NCI-H446 (cell line): ENCODE measurements around the gene ZBTB12.

Source experiments
- DNase-seq, 2 experiments: peaks; one replicate each; lab custom pipeline; 2025; lab: John Stamatoyannopoulos, UW

Gene ZBTB12

DNA sequence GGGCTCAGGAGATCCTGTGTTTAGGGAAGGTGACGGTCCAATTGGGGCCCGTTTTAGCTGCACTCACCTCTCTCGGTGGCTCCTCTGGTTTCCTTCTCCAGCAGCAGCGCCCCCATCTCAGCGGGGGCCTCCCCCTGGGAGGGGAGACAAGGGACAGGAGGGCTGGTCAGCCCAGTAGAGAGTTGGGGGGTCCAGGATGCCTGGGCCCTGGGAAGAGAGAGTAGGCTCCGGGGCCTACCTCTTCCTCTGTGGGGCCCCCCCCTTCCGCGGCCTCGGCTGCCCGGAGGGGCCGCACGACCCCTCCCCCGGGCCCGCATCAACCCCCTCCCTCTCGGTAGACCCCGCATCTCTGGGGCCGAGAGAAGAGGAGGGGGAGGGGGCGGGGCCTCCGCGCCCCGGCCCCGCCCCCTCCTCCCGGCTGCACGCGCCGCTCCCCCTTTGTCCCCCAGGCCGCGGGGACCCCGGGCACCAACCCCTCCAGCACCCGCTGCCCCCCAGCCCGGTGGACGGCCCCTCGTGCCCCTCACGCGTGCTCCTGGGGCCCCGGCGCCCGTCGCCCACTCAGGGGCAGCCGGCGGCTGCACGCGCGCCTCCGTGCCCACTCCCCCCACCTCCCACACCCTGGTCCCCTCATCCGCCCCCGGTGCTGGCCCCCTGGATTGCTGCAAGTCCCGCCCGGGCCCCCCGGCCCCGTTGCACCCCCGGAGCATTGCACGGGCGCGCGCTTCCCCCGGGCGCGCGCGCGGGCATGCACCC, 4.9 kb downstream of the ZBTB12 start:
- no peak for DNase-seq

DNA sequence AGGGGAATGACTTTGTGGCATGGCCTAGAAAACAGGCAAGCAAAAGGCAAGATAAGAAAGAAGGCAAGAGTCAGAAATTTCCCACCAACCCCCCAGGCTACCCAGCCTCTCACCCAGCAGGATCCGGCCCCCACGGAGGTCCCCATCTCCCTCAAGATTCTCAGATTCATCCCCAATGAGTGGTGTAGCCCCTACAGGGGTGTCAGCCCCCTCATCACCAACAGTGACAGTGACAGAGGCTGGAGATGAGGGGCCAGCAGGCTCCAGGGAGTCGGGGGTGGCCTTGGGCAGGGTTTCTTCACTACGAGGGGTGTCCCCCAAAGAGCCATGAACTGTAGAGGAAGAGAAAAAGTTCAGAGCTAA, 5.4 kb downstream of the ZBTB12 start:
- no peak for DNase-seq

DNA sequence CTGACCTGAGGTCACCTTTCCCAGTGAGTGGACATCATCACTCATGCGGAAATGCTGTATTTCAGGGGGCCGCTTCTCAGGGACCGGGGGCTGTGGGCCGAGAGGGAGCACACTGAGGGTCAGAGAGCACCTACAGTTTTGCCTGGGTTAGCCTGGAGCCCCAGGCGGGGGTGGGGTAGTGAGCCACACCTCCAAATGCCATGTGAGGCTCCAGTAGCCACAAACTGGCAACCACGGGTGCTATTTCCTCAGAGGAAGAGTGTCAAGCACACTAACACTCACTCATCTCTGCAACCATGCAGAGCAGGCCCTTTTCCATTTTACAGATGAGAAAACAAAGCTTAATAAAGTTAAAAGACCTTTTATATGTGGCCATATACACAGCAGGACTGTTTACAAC, 9.1 kb downstream of the ZBTB12 start:
- DNase-seq = no peak

DNA sequence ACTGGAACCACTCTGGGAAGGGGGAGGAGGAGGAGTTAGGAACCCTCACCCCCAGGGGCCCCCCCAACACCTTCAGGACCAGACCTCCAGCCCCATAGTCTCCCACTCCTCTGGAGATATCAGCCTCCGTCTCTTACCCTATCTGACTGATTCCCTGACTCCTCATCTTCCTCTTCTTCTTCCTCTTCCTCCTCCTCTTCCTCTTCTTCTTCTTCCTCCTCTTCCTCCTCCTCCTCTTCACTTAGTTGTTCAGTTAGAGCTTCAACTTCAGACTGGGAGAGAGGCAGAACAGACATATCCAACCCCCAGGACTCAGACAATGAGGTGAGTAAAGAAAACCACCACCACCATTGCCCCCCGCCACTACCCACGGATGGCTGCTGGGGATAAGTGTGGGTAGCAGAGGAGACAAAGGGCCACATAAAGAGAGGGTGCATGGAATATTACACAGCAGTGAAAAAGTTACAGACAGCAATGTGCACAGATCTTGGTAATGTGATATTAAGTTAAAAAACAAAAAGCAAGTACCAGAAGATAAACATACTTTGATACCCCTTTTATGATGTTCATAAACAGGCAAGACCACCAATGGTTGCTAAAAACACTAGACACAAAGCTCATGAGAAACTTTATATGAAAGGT, 12.4 kb downstream of the ZBTB12 start:
- no peak for DNase-seq

DNA sequence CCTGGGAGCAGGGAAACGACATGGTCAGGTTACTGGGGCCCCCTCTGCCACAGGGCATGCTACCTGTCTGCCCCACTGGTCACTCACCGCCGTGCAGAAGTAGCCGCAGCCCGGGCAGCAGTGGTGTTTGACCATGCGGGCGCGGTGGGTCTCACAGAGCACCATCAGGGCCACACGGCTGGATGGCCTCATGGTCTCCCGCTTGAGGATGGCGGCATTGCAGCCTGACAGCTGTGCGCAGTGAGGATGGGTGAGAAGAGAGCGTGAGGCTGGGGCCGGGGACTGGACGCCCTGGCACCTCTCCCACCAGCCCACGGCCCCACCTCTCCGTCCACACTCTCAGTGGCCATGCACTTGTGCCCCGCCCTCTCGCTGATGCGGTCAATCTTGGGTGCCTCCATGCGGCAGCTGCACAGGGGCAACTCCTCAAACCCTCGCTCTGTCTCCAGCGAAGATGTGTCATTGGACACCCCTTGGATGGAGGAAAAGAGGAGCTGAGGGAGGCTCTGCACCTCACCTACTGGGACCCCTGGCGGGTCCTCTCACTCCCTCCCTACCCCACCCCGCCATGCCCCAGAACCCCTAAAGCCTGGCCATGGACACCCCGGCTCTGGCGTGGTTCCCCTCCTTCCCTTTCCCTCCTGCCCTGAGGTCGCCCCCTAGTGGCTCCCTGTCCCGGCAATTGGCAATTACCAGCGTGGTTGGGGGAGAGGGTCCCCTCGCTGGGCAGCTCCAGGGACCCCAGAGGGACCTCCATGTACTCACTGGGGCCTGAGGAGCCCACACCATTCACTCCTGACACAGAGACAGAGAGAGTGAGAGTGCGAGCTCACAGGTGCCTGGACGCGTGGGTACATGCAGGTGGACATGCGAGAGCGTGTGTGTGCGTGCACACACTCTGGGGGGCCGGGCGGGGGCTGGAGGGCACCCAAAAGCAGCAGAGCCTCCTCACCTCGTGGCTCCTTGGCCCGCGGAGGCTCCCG, 13.3 kb downstream of the ZBTB12 start:
- no peak for DNase-seq

DNA sequence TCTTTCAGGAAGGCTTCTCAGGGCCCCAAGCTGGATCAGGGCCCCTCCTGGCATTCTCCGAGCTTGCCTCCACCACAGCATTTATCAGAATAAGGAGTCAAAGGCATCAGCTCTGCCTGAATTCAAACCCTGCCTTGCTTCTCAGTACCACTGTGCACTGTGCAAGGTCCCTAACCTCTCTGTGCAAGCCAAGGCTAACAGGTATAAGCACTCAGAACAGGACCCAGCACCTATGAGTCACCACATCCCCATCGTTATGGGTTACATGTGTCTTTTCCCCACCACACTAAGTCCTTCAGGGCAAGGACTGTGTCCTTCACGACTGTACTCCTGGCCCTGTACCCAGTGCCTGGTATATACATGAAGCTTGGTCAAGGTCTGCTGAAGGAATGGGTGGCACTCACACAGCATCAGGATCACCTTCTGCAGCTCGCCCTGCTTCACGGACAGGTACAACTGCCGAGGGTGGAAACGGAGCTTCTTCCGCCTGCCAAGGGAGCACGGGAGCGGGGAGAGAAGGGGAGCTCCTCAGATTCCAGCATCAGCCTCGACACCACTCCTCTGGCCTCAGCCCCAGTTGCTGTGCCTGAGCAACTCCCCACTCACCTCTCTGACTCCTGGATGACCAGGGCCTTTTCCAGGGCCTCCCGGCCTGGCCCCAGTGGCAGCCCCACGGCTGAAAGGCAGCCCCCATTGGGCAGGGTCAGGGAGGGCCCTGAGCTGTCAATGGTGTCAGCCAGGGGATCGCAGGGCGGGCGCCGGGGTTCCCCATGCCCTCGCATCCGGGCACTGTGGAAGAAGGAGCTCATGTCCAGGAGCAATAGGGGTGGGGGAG, 14.5 kb downstream of the ZBTB12 start:
- no peak for DNase-seq

DNA sequence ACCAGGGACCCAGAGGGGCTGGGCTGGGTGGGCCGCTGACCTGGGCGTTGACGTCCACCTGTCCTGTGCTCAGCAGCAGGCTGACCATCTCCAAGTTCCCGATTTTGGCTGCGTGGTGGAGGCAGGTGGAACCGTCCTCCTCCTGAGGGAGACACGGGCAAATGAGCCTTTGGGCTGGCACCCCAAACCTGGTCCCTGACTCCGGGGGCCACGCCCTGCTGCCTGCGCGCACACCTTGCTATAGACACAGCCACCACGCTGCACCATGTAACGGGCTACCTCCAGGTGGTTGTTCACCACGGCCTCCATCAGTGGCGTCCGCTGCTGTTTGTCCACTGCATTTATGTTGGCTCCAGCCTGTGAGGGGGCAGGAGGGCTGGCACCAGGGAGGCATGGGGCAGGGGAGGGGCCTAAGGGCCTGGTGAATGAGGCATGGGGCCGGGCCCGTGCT, 15.3 kb downstream of the ZBTB12 start:
- no peak for DNase-seq

DNA sequence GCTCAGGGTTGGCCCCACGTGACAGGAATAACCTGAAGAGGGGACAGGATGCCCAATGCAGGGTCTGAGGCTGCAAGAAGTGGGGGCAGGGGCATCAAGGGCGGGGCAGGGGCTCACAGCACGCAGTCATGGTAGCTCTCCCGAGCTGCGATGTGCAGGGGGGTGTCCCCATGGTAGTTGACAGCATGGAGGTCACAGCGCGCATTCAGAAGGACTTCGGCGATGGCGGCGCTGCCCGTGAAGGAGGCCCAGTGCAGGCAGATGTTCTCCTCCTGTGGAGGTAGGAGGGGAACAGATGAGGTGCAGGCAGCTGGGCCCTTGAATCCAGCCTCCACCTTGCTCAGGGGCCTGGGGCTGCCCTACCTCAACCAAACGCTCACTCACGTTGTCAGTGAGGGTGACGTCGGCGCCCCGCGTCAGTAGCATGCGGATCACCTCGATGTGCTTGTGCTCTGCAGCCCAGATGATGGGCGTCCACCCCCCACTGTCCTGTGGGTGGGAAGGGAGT, 17.3 kb downstream of the ZBTB12 start:
- no peak for DNase-seq

DNA sequence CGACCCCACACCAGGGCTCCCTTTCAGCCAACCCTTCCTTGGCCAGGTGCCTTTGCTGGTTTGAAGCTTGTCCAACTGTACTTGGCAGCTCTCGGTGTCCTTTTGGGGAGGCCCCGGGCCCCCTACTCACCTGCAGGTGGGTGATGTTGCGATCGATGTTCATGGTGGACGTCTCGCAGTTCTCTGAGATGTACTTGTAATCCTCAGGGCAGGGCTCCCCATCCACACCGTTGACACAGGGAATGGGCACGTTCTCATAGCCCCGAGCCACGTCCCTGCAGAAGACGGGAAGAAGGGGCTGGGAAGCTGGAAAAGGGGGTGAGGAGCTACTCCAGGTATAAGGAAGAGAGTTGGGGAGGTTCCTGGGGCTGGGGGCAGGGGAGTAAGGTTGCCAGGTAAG, 18.2 kb downstream of the ZBTB12 start:
- no peak for DNase-seq

DNA sequence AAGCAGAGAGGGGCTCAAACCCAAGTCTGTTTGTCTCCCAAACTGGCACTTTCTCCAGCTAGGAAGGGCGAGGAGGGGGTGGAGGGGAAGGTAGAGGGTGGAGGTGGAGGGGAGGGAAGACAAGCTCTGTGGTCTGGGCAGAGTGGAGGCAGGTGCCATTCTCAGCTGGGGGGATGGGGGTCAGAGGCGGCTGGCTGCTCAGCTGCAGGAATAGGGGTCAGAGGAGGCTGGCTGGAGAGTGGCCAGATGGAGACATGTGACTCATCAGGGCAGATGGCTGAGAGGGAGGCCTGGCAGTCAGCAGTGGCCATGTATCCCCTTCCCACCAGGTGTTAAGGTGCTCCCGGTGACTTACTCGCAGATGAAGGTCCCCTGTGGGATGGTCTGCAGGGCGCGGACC, 19.5 kb downstream of the ZBTB12 start:
- peak in 1 of 2 experiments; percentile 32 for DNase-seq

DNA sequence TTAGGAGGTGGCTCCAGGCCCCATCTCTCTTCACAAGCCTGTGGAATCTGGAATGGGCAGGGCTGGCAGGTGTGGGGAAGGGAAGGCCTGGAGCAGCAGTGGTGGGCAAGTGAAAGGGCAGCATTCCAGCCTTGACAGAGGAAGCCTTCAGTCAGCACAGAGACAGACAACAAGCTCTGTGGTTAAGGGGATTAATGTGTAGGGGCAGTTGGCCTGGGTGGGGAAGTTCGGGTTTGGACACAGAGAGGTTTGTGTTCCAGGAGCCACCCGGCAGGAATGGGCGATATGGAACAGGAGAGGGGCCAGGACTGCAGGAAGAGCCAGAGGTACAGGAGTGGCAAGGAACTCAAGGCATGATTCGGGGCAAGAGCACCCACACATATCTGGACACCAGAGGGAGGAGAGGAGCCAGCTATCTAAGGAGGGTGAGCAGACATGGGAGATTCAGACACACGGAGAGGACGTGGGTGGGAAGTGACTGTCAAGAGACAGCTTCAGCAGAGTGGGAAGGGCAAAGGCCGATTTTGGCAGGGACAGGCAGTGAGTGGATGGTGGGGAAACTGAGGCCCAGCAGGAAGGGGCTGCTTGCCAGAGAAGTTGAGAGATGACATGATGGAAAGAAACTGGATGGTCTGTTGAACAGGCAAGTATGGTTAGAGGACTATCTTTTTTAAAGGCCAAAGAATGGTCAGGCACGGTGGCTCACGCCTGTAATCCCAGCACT, 20.6 kb downstream of the ZBTB12 start:
- no peak for DNase-seq

DNA sequence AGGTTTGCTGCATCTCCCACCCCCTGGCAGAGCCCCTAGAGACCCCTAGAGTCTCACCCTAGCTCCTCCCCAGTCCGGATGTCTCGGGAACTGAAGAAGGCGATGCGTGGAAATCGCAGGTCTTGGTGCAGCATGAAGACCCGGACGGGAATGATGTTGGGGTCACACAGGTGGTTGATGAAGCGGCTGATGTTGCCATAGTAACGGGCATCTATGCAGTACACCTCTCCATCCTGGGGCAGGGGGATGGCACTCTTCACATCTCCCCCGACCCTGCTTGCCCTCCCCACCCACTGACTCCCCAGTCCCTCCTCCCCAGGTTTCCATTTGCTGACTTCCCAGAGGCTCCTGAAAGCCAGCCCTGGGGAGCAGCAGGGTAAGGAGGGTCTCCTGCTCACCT, 21.3 kb downstream of the ZBTB12 start:
- no peak for DNase-seq

DNA sequence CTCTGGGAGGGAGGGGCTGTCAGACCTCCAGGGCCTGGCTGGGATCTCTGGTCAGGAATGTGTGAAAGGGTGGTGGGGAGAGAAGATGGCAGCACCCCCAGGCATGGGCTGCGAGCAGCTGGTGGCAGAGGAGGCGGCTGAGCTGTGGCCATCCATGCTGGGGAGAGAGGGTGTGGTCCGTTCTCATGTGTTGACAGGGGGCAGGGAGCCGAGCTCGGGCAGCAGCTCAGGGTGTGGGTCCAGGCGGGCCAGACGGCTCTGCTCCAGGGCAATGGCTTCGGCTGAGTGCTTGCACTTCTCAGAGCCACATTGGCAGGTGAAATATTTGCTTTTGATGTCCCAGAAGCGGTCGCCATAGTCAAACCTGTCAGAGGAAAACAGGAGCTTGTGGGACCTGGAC, 22.0 kb downstream of the ZBTB12 start:
- DNase-seq = no peak

DNA sequence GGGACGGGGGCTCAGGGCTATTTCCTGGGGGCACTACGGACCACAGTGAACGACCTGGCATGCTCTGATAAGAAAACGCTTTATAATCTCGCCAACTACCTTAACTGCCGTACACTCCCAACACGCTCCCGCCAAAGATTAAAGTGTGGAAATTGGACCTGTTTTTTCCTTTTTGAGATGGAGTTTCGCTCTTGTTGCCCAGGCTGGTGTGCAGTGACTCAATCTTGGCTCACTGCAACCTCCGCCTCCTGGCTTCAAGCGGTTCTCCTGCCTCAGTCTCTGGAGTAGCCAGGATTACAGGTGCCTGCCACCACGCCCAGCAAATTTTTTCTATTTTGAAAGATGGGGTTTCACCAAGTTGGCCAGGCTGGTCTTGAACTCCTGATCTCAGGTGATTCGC, 22.7 kb downstream of the ZBTB12 start:
- no peak for DNase-seq

DNA sequence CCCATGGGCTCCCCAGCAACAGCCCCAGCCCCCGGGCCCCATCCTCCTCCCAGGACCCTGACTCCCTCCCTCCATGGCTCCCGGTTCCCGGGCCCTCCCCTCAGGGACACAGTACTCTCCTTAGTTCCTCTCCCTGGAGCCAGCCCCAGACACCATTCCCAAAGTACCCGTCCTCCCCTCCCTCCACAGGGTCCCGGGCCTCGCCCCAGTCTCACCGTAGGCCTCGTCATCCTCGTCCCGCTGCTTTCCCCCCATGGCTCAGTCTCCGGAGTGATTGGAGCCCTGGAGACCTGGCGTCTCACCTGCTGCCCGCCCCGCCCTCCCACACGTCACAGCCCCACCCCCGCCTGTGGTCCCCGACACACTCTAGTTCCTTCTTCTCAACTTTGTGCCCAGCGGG, 23.2 kb downstream of the ZBTB12 start, which contains the start of gene SLC44A4:
TSS of gene SLC44A4 (minus strand) at position 272 of the 400 bp plus-strand sequence. CDS start at position 255, 17 bp downstream.
- no peak for DNase-seq

DNA sequence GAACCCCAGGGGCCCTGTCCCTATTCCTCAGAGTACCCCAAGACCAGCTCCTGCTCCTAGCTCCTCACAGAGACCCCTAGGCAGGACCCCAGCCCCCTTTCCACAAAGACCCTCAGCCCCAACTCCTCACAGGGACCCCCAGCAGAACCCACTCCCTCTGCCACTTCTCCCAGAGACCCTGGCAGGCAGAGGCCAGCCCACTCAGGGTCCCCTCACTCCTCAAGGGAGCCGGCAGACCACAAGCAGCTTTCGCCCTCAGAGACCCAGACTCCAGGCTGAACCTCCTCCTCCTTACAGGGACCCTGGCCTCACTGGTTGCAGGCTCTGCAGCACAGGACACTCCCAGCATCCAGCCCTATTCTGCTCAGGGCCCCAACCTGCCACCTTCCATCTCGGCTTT, 23.7 kb downstream of the ZBTB12 start:
- DNase-seq = no peak

DNA sequence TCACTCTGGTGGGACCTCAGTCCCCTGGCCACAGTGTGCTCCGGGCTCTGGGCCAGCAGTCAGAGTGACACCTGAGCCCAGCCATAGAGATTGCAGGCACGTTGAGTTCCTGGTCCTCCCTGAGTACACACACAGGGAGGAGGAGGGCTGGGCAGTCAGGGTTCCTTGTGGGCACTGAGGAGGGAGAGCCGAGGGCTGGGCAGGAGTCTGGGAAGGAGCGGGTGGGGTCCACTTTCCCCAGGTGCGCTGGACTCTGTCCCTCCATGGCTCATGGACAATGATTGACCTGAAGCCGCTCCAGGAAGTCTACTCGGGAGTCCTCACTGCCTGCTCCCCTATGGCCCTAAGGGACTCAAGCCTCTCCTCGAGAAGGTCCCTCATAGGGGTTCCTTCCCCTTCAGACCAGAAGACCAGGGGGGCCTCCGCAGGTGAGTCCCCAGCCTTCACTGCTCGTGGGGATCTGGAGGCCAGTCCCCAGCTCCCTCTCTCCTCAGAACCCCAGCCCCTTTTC, 24.2 kb downstream of the ZBTB12 start:
- DNase-seq = no peak

DNA sequence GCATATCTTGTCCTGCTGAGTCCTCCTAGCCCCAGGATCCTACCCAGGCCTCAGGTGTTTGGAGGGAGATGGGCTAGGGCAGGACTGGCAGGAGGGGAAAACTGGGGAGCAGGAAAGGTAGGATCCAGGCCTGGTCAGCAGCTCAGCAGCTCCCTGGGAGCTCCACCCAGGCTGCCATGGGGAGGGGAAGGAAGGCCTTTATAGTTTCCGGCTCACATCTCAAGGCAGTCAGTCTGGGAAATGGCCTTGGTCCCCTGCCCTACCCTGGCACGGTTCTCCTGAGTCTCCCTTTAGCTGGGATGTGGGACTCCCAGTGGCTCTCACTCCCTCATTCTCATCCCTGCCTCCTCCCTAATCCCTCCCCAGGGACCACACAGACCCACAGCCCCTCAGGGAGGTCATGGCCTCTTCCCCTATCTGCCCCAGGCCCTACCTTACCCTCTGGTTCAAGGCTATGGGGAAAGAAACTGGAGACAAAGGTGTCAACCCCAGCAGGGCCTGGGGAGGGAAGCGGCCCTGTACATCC, 24.7 kb downstream of the ZBTB12 start:
- DNase-seq = no peak

DNA sequence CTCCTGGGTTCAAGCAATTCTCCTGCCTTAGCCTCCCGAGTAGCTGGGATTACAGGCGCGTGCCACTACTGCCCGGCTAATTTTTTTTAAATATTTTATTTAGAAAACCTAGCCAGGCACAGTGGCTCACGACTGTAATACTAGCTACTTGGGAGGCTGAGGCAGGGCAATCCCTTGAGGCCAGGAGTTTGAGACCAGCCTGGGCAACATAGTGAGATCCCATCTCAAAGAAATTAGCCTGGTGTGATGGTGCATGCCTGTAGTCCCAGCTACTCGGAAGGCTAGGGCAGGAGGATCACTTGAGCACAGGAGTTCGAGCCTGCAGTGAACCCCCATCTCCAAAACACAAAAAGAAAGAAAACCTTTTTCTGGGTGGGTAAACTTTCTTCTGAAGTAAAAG, 25.5 kb downstream of the ZBTB12 start:
- DNase-seq = no peak

DNA sequence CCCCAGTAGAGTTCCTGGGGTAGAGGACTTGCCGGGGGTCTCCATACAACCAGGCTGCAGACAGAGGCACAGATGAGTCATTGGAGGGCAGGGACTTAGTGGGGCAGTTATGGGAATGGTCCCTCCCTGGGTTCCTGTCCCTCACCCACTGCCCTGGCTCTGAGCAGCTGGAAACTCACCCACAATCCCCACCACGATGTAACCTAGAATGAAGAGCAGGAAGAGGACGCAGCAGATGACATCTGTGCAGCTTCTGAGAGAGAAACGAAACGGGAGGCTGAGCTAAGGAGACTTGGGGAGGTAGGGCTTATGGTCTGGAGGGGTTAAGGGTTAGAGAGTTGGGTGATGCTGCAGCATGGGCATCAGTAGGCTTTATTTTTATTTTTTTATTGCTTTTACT, 26.0 kb downstream of the ZBTB12 start:
- no peak for DNase-seq
